Stimulated activated naive CD8-positive, alpha-beta T cell treated with anti-CD3 and anti-CD28 coated beads, Interleukin-15, Interleukin-2, amounts not matched to agents 100 ng/mL and 50 ng/mL, for 24 hours (primary cell): Measurements from ENCODE around the gene SCLT1.

Experiments
- H3K27ac Mint-ChIP-seq: one replicate; pipeline ENCODE4 v1.8.0; 2021; ENCODE audit warnings: mild to moderate bottlenecking, mixed read lengths
- H3K27me3 Mint-ChIP-seq: one replicate; pipeline ENCODE4 v1.8.0; 2021; ENCODE audit warnings: mixed read lengths
- H3K36me3 Mint-ChIP-seq: one replicate; pipeline ENCODE4 v1.8.0; 2021; ENCODE audit warnings: low read depth, mixed read lengths
- H3K4me1 Mint-ChIP-seq: one replicate; pipeline ENCODE4 v1.8.0; 2021; ENCODE audit warnings: low read depth, mixed read lengths
- H3K4me3 Mint-ChIP-seq: one replicate; pipeline ENCODE4 v1.8.0; 2021; ENCODE audit warnings: mild to moderate bottlenecking, mixed read lengths
- H3K9me3 Mint-ChIP-seq: one replicate; pipeline ENCODE4 v1.8.0; 2021; ENCODE audit warnings: mixed read lengths

Gene SCLT1

DNA sequence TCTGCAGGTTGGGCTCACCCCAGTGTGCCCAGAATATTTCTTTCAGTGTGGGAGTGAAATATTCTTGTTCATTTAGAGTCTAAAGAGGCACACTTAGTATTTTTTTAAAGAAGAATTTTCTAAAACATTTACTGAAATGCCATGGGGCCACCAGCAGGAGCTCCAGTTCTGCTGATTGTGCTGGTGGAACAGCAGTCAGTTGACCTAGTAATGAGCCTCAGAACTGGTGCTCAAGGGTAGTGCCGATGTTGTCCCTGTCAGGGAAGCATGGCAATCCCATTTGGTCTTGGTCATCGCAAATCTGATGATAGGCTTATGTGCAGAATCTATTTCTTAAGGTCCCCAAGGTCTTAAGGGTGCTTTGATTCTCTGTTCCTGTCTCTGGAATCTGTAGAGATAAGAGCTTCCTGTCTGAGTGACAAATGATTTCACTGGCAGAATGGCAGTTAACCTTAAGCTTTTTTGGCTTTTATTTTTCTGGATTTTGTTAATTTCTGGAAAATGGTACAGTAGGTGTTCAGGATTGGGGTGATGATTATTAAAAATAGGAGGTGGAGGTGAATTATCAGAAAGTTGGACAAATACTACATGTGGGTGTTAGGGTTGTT, 252.5 kb downstream of the SCLT1 start:
- H3K36me3 Mint-ChIP-seq, result peaks cover 41% of the 10 kb centered on the region
- peaks cover 44% of the 10 kb centered on the region for H3K4me1 Mint-ChIP-seq
- no peaks in the 10 kb centered on the region for H3K27me3 Mint-ChIP-seq
- H3K9me3 Mint-ChIP-seq, result no peaks in the 10 kb centered on the region
- H3K27ac Mint-ChIP-seq, result peak overlapping the region; percentile 32
- no peak overlapping the region for H3K4me3 Mint-ChIP-seq

DNA sequence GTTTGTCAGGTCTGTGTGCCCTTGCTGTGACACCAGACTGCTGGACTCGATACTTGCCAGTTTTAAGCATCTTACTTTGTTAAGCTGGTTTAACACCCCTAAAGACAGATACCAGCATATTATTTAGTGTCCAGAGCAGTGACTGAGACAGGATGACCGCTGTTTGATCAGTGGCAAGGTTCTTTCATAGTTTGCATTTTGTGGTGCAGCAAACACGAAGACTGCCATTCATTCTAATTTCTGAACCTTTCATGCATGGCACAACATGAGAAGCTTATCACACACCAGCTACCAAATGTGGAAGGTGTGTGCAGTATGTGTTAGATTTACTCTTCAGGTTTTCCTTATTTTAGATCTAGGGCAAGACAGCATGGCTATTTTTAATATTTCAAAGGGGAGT, 255.7 kb downstream of the SCLT1 start:
- Mint-ChIP-seq H3K27ac (no peak overlapping the region), H3K4me1 (peaks cover 44% of the 10 kb centered on the region), H3K4me3 (no peak overlapping the region), H3K9me3 (no peaks in the 10 kb centered on the region), H3K36me3 (peaks cover 21% of the 10 kb centered on the region), H3K27me3 (no peaks in the 10 kb centered on the region)

DNA sequence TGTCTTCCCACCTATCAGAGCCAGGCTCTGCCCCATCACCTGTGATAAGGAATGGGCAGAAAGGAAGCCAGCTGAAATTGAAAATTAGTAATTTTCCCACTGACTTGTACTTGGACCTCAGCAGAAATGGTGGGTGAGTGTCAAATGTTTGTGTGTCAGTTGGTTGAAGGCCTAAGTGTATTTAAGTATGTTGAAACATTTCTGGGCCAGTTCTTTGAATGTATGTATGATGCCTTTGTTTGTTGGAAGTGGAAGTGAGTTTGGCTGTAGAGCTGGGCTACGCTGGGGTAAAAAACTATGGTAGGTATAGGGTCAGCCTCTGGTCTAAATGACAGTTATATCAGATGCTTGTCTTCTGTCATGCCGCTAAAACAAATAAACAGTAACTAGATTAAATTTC, 256.1 kb downstream of the SCLT1 start:
- H3K36me3 Mint-ChIP-seq, result peaks cover 22% of the 10 kb centered on the region
- H3K4me3 Mint-ChIP-seq, result no peak overlapping the region
- H3K27ac Mint-ChIP-seq, result no peak overlapping the region
- no peaks in the 10 kb centered on the region for H3K9me3 Mint-ChIP-seq
- H3K4me1 Mint-ChIP-seq, result peaks cover 44% of the 10 kb centered on the region
- no peaks in the 10 kb centered on the region for H3K27me3 Mint-ChIP-seq

DNA sequence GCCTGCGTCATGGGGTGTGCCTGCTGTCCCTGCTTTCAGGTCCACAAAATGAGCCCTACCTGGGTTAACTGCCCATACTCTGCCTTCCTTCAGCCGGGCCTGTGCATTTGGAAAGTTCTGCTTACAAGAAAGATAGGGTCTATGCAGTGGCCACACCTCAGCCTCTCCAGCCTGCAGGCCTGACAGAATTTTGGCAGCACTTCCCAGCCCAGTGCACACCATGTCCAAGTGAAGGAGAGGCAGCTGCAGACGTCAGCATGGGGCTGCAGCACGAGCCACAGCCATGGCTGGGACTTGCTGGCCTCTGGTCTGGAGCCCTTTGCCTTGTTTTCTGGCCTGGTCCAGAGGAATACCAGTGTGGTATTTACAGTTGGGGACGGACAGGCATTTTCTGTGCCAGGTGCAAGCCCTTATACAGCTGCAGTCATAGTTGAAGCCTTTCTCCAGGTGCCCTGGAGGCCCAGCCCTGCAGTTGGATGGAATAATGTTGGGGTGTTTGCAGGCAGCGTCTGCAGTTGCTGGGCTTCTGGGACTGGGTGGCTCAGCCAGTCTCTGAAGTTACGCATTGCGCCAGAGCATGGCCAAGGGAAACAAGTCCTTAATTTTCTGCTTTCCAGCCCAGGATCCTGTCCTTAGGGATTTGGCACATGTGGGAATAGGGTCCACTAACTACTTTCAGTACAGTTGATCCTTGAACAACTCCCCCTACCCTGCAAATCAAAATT, 257.7 kb downstream of the SCLT1 start:
- Mint-ChIP-seq H3K4me3 (no peak overlapping the region), H3K9me3 (no peaks in the 10 kb centered on the region), H3K27ac (no peak overlapping the region), H3K27me3 (no peaks in the 10 kb centered on the region), H3K36me3 (peaks cover 19% of the 10 kb centered on the region), H3K4me1 (peaks cover 45% of the 10 kb centered on the region)
